ENCODE data around the gene ANKFY1. TPM values are rescaled to one million over a fixed set of nuclear protein-coding genes. Genes with fewer than 3 reads are reported as not detected.

The ANKFY1 gene
- total and polyA plus RNA-seq, 3 experiments from 2014 or later, result 13.3 to 39.6 (median 35.2) TPM

GRCh38 chr17:4120332-4120731, 143.4 kb downstream of the ANKFY1 start:
- peaks cover 44% of the 10 kb centered on the region for H3K36me3 ChIP-seq (ENCODE audit: insufficient read depth, low read length)
- no peaks in the 10 kb centered on the region for H3K9me3 Mint-ChIP-seq
- no peaks in the 10 kb centered on the region for H3K4me1 ChIP-seq (ENCODE audit: insufficient read depth, low read length)
- H3K4me1 Mint-ChIP-seq, result peaks cover 8 to 20% (median 12%) of the 10 kb centered on the region in 3 donors
- POLR2A ChIA-PET, result interaction anchor here (0.7 kb wide), 1 partner anchor 80 kb away, joined by 3 read pairs; no protein-coding TSS in a partner anchor
- no peaks in the 10 kb centered on the region for H3K27me3 Mint-ChIP-seq
- H3K27ac ChIP-seq (ENCODE audit: low read depth, low read length), result no peak overlapping the region
- H3K36me3 Mint-ChIP-seq, result peaks cover 0 to 84% (median 11%) of the 10 kb centered on the region in 3 donors
- H3K4me3 ChIP-seq (ENCODE audit: low read length), result no peak overlapping the region
- no peak for DNase-seq
- no peak overlapping the region for H3K4me3 Mint-ChIP-seq
- no peaks in the 10 kb centered on the region for H3K9me3 ChIP-seq (ENCODE audit: low read length)
- H3K27ac Mint-ChIP-seq, result no peak overlapping the region
- CTCF ChIA-PET, result no interaction called here
- H3K27me3 ChIP-seq (ENCODE audit: insufficient read depth, low read length, poor library complexity, severe bottlenecking), result no peaks in the 10 kb centered on the region

GRCh38 chr17:4119299-4119698, 144.5 kb downstream of the ANKFY1 start:
- no peak overlapping the region for H3K4me3 Mint-ChIP-seq

GRCh38 chr17:4118015-4118743, 145.6 kb downstream of the ANKFY1 start:
- ChIA-PET POLR2A (interaction anchor here (0.5 kb wide), 1 partner anchor 272 kb away, joined by 4 read pairs; the partner anchor contains the start of gene NCBP3), CTCF (no interaction called here)

More at GRCh38 chr17:4119299-4119698, 144.5 kb downstream of the ANKFY1 start:
- CTCF ChIA-PET, result no interaction called here
- H3K27me3 Mint-ChIP-seq, result no peaks in the 10 kb centered on the region
- Histone ChIP-seq H3K9me3 (ENCODE audit: low read length) (no peaks in the 10 kb centered on the region), H3K27me3 (ENCODE audit: insufficient read depth, low read length, poor library complexity, severe bottlenecking) (no peaks in the 10 kb centered on the region), H3K36me3 (ENCODE audit: insufficient read depth, low read length) (peaks cover 48% of the 10 kb centered on the region), H3K4me1 (ENCODE audit: insufficient read depth, low read length) (no peaks in the 10 kb centered on the region), H3K4me3 (ENCODE audit: low read length) (no peak overlapping the region), H3K27ac (ENCODE audit: low read depth, low read length) (no peak overlapping the region)
- POLR2A ChIA-PET, result no interaction called here
- DNase-seq, result no peak
- no peaks in the 10 kb centered on the region for H3K9me3 Mint-ChIP-seq
- H3K27ac Mint-ChIP-seq, result peak overlapping the region in 2 of 8 donors; percentile 10 to 14
- peaks cover 0 to 81% (median 11%) of the 10 kb centered on the region in 3 donors for H3K36me3 Mint-ChIP-seq
- H3K4me1 Mint-ChIP-seq, result peaks cover 2 to 13% (median 4%) of the 10 kb centered on the region in 3 donors

GRCh38 chr17:4116516-4116915, 147.3 kb downstream of the ANKFY1 start:
- no peak overlapping the region for H3K4me3 ChIP-seq (ENCODE audit: low read length)
- ChIA-PET CTCF (no interaction called here), POLR2A (interaction anchor here (0.6 kb wide), 1 partner anchor 27 kb away, joined by 6 read pairs; the partner anchor contains the start of genes CYB5D2 and ZZEF1)
- H3K27me3 ChIP-seq (ENCODE audit: insufficient read depth, low read length, poor library complexity, severe bottlenecking), result no peaks in the 10 kb centered on the region
- Mint-ChIP-seq H3K27ac (peak overlapping the region in 2 of 8 donors; percentile 48 to 58), H3K4me3 (no peak overlapping the region), H3K4me1 (peaks cover 0 to 5% (median 4%) of the 10 kb centered on the region in 3 donors), H3K9me3 (no peaks in the 10 kb centered on the region), H3K36me3 (peaks cover 2 to 82% (median 22%) of the 10 kb centered on the region in 3 donors), H3K27me3 (no peaks in the 10 kb centered on the region)
- DNase-seq, result no peak
- H3K4me1 ChIP-seq (ENCODE audit: insufficient read depth, low read length), result no peaks in the 10 kb centered on the region
- peaks cover 56% of the 10 kb centered on the region for H3K36me3 ChIP-seq (ENCODE audit: insufficient read depth, low read length)
- H3K27ac ChIP-seq (ENCODE audit: low read depth, low read length), result no peak overlapping the region
- no peaks in the 10 kb centered on the region for H3K9me3 ChIP-seq (ENCODE audit: low read length)

More at GRCh38 chr17:4118015-4118743, 145.6 kb downstream of the ANKFY1 start:
- no peak overlapping the region for H3K4me3 ChIP-seq (ENCODE audit: low read length)
- Mint-ChIP-seq H3K4me3 (no peak overlapping the region), H3K36me3 (peaks cover 0 to 81% (median 14%) of the 10 kb centered on the region in 3 donors), H3K4me1 (peaks cover 0 to 5% (median 4%) of the 10 kb centered on the region in 3 donors), H3K9me3 (no peaks in the 10 kb centered on the region), H3K27me3 (no peaks in the 10 kb centered on the region), H3K27ac (peak overlapping the region in 5 of 8 donors; percentile 13 to 88 (median 77))
- no peak overlapping the region for H3K27ac ChIP-seq (ENCODE audit: low read depth, low read length)
- no peak for DNase-seq
- H3K9me3 ChIP-seq (ENCODE audit: low read length), result no peaks in the 10 kb centered on the region
- peaks cover 48% of the 10 kb centered on the region for H3K36me3 ChIP-seq (ENCODE audit: insufficient read depth, low read length)
- no peaks in the 10 kb centered on the region for H3K4me1 ChIP-seq (ENCODE audit: insufficient read depth, low read length)
- H3K27me3 ChIP-seq (ENCODE audit: insufficient read depth, low read length, poor library complexity, severe bottlenecking), result no peaks in the 10 kb centered on the region

Other genes with a start within 250 kb of the ANKFY1 start
- gene ZZEF1, start 120.9 kb downstream of the ANKFY1 start, total RNA-seq, result 10 to 100 TPM; 39.6 to 41.2 TPM
- 8.2 TPM for gene ZZEF1, start 120.9 kb downstream of the ANKFY1 start, polyA plus RNA-seq
- 10 to 100 TPM; 12.6 to 14.2 TPM for gene CYB5D2, start 120.8 kb downstream of the ANKFY1 start, total RNA-seq
- 12.9 TPM for gene CYB5D2, start 120.8 kb downstream of the ANKFY1 start, polyA plus RNA-seq
- 10 to 100 TPM; 54.9 to 68.0 TPM for gene UBE2G1, start 102.7 kb upstream of the ANKFY1 start, total RNA-seq
- 66.6 TPM for gene UBE2G1, start 102.7 kb upstream of the ANKFY1 start, polyA plus RNA-seq
- gene SPNS3, start 170.0 kb upstream of the ANKFY1 start, total RNA-seq, result 1 to 10 TPM; 7.3 to 7.5 TPM
- gene SPNS3, start 170.0 kb upstream of the ANKFY1 start, polyA plus RNA-seq, result 10.0 TPM
- gene SPNS2, start 234.9 kb upstream of the ANKFY1 start, total RNA-seq, result under 1 TPM; 0.49 to 0.50 TPM
- gene SPNS2, start 234.9 kb upstream of the ANKFY1 start, polyA plus RNA-seq, result 0.10 TPM